HG02642 (cell line): ENCODE results near the gene C9orf85.
A peak's percentile ranks its signal among the peaks of the same experiment; 100 is the strongest.
"Not testable (repeated sequence)": the region's sequence is repeated elsewhere in the genome, so short reads cannot be mapped to it uniquely, and the experiment has no call there.

Experiments used
- ATAC-seq: cut with Tn5 transposase; IDR thresholded peaks from one replicate; pipeline ENCODE4 v1.9.1; 2021; ENCODE audit warnings: mild to moderate bottlenecking; ENCODE audit not compliant: unreplicated experiment, poor library complexity

Gene C9orf85

GRCh38 chr9:71911061-71911907 lies at the start of gene C9orf85, which contains the start of gene ABHD17B:
TSS of gene C9orf85 (plus strand) at chr9:71911639. CDS start at chr9:71911735, 96 bp downstream.
TSS of gene ABHD17B (minus strand) at chr9:71911193. CDS start at chr9:71875080, 36,113 bp downstream.
- peak; percentile 96 for ATAC-seq

DNA sequence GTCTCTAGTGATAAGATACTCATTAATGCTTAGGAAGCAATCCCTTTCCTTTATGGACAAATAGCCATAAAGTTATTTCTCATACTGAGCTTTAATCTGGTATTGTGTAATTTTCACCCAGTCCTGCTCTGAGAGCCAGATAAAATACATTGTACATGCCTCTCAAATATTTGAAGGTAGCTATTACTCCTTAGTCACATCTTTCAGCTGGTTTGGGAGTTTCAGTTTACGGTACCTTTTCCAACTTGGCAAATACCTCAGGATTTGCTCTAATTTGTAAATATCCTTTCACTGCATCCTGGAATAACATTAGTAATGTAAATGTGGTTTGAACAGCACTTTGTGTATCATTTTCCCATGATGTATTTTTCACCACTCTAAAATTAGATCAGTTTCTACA lies 47.8 kb upstream of the C9orf85 start:
- no peak for ATAC-seq

DNA sequence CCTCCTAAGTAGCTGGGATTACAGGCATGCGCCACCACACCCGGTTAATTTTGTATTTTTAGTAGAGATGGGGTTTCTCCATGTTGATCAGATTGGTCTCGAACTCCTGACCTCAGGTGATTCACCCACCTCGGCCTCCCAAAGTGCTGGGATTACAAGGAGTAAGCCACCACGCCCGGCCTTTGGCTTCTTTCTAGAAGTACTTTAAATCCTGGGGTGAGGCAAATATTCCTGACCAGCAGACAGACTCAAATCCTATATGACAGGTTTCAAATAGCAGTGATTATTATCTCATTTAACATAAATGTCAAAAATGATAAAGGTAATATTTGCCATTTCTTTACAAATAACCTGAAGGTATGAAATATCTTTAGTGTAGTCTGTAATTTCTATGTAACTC lies 36.1 kb upstream of the C9orf85 start:
- no peak for ATAC-seq

GRCh38 chr9:71876106-71876505 lies 35.3 kb upstream of the C9orf85 start:
- ATAC-seq: no peak

DNA sequence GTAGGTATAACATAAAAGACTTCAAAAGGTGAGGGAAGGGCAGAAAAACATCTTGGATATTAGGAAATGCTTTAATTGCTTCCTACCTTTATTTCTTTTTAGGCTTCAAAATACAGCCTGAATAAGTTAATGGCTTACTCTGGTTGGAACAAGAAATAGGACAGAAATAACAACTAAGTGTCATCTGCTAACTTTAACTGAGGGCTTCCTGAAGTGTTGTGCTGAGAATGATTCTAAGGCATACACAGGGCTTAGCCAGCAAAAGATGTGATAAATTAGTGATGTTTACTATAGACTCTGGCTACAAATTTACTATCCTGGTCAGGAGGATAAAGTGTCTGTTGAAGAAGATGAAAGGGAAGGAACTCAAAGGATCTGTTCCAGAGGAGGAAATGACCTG lies 34.6 kb upstream of the C9orf85 start:
- no peak for ATAC-seq

DNA sequence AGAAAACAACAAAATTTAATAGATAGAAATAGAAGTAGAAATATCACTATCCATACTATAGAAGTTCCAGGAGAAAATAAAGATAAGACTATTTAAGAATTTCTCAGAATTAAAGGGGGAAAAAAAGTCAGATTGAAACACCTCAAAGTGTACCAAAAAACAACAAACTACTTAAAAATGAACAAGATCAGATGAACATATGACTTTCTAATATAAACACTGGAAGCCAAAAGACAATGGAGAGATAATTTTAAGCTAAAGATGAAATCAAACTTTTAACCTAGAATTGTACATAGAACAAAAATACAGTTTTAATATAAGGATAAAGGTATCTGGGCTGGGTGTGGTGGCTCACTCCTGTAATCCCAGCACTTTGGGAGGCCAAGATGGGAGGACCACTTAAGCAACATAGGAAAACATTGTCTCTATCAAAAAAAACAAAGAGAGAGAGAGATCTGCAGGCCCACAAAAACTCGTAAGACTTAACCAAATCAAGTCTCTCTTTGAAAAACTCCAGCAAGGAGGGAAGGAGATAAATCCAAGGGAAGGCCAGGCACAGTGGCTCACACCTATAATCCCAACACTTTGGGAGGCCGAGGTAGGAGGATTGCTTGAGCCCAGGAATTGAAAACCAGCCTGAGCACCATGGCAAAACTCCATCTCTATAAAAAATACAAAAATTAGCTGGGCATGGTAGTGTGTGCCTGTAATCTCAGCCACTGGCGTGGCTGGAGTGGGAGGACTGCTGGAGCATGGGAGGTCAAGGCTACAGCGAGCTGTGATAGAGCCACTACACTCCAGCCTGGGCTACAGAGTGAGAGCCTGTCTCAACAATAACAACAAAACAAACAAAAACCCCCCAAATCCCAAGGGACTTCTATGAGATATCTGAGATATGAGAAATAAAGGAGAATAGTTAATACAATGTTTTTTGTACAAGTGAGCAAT lies 32.8 kb upstream of the C9orf85 start:
- ATAC-seq: no peak

- ATAC-seq: no peak
Observed at GRCh38 chr9:71879644-71880174, 31.7 kb upstream of the C9orf85 start.

- ATAC-seq: no peak
Observed at GRCh38 chr9:71884005-71884404, 27.4 kb upstream of the C9orf85 start.

DNA sequence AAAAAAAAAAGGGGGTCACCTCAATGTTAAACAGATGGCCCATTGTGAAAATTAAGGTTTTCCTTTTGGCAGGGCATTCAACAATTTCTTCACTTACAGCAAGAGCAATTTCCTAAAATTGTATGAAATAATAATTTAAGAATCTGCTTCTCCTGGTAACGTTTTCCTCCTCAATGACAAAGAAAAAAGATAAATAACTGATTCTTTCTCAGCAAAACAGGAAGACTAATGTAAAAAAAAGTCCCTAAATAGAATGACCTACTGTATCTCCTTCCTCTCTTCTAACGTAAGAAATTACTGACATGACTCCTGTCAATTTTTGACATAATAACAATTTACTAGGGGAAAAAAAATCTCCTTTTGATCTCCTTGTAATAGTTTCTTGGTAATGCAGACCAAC lies 26.0 kb upstream of the C9orf85 start:
- no peak for ATAC-seq

DNA sequence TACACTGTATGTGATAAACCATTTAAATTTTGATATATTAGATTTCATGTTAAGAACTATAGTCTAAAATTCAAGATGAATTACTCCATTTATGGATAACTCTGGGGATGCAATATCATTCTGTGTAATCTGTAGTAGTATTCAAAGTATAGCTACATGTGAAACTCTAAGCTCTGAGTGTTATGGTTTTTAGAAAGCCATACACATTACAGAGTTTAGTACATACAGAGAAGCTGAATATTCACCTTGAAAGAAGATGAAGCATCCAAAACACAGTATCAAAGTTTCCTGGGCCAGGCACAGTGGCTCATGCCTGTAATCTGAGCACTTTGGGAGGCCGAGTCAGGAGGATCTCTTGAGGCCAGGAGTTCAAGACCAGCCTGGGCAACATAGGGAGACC lies 25.4 kb upstream of the C9orf85 start:
- ATAC-seq: peak; percentile 45

DNA sequence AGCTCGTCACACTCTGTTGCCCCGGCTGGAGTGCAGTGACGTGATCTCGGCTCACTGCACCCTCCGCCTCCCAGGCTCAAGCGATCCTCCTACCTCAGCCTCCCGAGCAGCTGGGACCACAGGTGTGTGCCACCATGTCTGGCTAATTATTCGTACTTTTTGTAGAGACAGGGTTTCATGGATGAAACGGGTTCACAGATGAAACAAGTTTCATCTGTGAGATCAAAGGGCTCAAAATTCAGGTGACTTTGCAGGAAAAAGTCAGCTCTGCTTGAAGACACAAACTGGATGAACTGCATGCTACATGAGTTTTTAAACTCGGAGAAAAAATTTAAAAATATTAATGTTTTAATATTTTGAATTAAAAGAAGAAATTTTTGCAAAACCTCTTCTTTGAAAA lies 24.9 kb upstream of the C9orf85 start:
- ATAC-seq: no peak

DNA sequence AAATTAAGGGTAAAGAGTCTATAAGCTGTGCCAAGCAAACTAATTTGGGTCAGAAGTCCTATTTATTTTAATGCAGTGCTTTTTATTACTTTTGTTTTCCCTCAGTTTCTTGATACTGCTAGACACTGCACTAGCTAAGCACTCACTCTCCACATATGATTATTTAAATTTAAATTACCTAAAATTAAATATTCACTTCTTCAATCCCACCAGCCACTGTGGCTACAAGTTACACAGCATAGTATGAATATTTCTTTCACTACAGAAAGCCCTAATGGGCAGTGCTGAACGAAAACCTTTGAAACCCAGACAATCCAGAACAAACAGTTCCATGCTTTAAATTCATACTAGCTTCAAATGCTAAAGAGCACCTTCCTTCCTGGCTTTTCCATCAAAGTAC lies 24.1 kb upstream of the C9orf85 start:
- ATAC-seq: no peak

GRCh38 chr9:71890042-71890679 lies 21.3 kb upstream of the C9orf85 start:
- ATAC-seq: no peak

DNA sequence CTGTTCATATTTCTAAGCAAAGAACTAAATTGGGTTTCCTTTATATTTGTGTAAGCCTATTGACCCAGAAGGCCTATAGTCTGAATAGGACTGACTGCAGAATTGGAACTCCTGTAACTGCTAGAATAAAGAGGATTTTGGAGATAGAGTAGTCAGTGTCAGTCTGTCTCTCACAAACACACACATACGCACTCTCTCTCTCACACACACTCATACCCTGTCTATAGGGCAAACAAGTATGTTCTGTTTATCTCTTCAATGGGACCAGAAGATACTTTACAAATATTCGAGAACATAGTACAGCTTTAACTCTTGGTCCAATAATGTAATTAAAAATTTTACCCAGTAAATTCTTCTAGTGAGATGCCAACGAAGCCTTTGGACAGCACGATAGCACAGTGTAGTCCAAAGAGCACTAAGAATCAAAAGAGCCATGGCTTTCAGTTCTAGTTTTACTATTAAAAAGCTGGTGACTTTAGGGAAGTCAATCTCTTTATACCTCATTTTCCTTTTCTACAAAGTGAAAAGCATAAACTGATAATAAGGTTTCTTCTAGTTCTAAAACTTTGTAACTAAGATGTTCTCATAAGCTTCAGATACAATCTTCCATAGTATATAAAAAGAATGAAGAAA lies 19.8 kb upstream of the C9orf85 start:
- no peak for ATAC-seq

DNA sequence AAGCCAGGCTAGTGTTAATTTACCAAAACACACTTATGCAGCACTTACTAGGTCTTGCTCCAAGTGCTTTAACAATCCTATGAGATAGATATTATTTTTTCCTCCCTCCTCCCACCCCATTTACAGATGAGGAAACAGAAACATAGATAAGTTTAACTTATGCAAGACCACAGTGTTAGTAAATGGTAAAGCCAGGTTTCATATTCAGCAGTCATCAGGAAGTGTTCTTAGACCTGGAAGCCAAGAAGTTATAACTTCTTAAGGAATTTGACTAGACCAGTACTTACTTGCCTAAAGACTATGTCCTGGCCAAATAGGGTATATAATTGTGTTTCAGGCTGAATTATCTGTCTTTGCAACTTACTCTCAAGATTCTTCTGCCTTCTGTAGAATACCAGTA lies 16.3 kb upstream of the C9orf85 start:
- peak; percentile 41 for ATAC-seq

DNA sequence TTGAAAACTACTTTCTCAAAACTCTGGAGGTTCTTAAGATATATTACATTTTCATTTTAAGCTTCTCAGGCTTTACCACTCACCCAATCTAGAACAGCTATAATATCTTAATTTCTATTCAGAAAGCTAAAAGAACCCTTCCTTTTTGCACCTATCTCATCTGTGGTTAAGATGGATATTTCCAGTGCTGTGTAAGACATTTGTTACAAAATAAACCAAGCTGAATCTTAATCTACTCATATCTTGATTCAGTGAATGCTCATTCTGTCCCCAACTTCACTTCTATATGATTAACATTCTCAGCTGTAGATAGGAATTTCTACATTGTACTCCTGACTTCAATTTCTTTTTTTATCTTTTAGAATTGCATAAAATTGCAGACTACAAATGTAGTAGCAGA lies 15.5 kb upstream of the C9orf85 start:
- ATAC-seq: no peak

DNA sequence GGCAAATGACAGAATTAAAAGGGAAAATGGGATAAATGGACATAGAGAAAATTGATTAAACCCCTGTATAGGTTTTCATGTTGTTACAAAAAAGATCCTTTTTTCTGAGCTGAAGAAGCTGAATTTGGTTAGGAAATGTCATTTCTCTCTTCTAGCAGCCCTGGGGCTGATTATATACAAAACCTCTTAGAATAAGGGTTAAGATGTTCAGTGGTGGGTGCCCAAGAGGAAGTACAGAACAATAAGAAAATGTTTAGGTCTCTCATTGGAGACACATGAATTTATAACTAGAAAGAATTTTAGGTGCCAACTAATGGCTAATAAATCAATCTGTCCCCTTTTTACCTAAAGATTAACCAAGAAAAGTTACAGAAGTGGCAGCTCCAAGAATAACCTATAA lies 14.7 kb upstream of the C9orf85 start:
- ATAC-seq: no peak

DNA sequence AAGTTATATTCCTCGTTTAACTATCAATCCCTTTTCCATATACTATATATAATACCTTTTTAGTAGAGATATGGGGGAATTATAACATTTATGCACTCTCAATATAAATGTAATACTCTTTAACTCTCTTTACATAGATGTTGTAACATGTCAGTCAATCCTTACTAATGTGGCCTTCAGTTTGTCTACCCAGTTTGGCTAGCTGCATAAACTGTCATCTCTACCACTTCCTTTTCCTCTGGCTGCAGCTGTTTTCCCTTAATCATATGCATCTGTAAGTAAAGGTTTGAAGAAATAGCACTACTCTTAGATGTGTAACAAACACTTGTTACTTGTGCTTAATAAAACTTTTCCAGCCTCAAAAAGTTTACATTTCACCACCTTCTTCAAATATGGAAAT lies 13.9 kb upstream of the C9orf85 start:
- peak; percentile 58 for ATAC-seq

GRCh38 chr9:71898756-71899155 lies 12.7 kb upstream of the C9orf85 start:
- ATAC-seq: not testable (repeated sequence)
